Measurements from ENCODE around the gene AP3S1. TPM values are rescaled to one million over a fixed set of nuclear protein-coding genes. Genes with fewer than 3 reads are reported as not detected.

Gene AP3S1
- total and polyA plus RNA-seq, 12 donors: 38.7 to 127 (median 72.9) TPM

GRCh38 chr5:115798252-115798651 lies 43.5 kb upstream of the AP3S1 start:
- intact Hi-C loops (cut with DNase I): no loop called here
- DNase-seq: peak in 1 of 7 donors; percentile 6

GRCh38 chr5:115800108-115800507 lies 41.6 kb upstream of the AP3S1 start:
- no peak overlapping the region for H3K4me3 ChIP-seq
- no peak overlapping the region for H3K27ac ChIP-seq
- H3K36me3 ChIP-seq (replicated peaks in 1 of 2): no peaks in the 10 kb centered on the region
- intact Hi-C loops (cut with DNase I): no loop called here
- H3K9me3 ChIP-seq (replicated peaks in 1 of 3): no peaks in the 10 kb centered on the region
- no peak for TF ChIP-seq POLR2A (IDR thresholded peaks at IDR 0.05)
- no peak for TF ChIP-seq CTCF (IDR thresholded peaks at IDR 0.05)
- no peaks in the 10 kb centered on the region for H3K27me3 ChIP-seq
- peak in 1 of 7 donors; percentile 4 for DNase-seq
- 65 to 77% (median 76%) methylated on average over 2 of the region's 2 CpGs for WGBS, 4 donors
- peaks cover 5 to 9% of the 10 kb centered on the region in 2 donors for H3K4me1 ChIP-seq (replicated peaks in 1 of 2)

More at GRCh38 chr5:115798252-115798651, 43.5 kb upstream of the AP3S1 start:
- Histone ChIP-seq H3K4me1 (replicated peaks in 1 of 2) (peaks cover 5 to 9% of the 10 kb centered on the region in 2 donors), H3K4me3 (no peak overlapping the region), H3K9me3 (replicated peaks in 1 of 3) (no peaks in the 10 kb centered on the region), H3K27ac (peak overlapping the region in 2 of 5 donors; percentile 4 to 48), H3K27me3 (no peaks in the 10 kb centered on the region), H3K36me3 (replicated peaks in 1 of 2) (no peaks in the 10 kb centered on the region)
- TF ChIP-seq POLR2A (IDR thresholded peaks at IDR 0.05): no peak
- no peak for TF ChIP-seq CTCF (IDR thresholded peaks at IDR 0.05)
- 33 to 58% (median 44%) methylated on average over 2 of the region's 2 CpGs for WGBS, 4 donors

- intact Hi-C loops (cut with DNase I): no loop called here
Measured at GRCh38 chr5:115801152-115801551, 40.6 kb upstream of the AP3S1 start.

GRCh38 chr5:115801984-115802383 lies 39.8 kb upstream of the AP3S1 start:
- DNase-seq: no peak
- intact Hi-C loops (cut with DNase I): no loop called here
- Histone ChIP-seq H3K27me3 (no peaks in the 10 kb centered on the region), H3K4me1 (replicated peaks in 1 of 2) (peaks cover 5 to 10% of the 10 kb centered on the region in 2 donors), H3K36me3 (replicated peaks in 1 of 2) (no peaks in the 10 kb centered on the region), H3K27ac (no peak overlapping the region), H3K4me3 (no peak overlapping the region), H3K9me3 (replicated peaks in 1 of 3) (no peaks in the 10 kb centered on the region)
- WGBS, 4 donors: 68 to 80% (median 75%) methylated on average over 1 of the region's 1 CpG
- TF ChIP-seq POLR2A (IDR thresholded peaks at IDR 0.05) (no peak), CTCF (IDR thresholded peaks at IDR 0.05) (no peak)

More at GRCh38 chr5:115801152-115801551, 40.6 kb upstream of the AP3S1 start:
- 89 to 100% (median 93%) methylated on average over 2 of the region's 2 CpGs for WGBS, 4 donors
- no peak overlapping the region for H3K4me3 ChIP-seq
- no peaks in the 10 kb centered on the region for H3K9me3 ChIP-seq (replicated peaks in 1 of 3)
- DNase-seq: no peak
- peaks cover 5 to 9% of the 10 kb centered on the region in 2 donors for H3K4me1 ChIP-seq (replicated peaks in 1 of 2)
- H3K27ac ChIP-seq: no peak overlapping the region
- no peaks in the 10 kb centered on the region for H3K27me3 ChIP-seq
- no peaks in the 10 kb centered on the region for H3K36me3 ChIP-seq (replicated peaks in 1 of 2)
- TF ChIP-seq CTCF (IDR thresholded peaks at IDR 0.05) (no peak), POLR2A (IDR thresholded peaks at IDR 0.05) (no peak)

All from adrenal gland (tissue), 12 donors.